ENCODE measurements around the gene SLU7. TPM values are rescaled to one million over a fixed set of nuclear protein-coding genes. Genes with fewer than 3 reads are reported as not detected.

The SLU7 gene
- total and polyA plus RNA-seq, 9 of the 15 experiments (the other 6 are each of a cell fraction or from before 2014, with no cell fraction given) = 42.1 to 65.7 (median 54.8) TPM

DNA sequence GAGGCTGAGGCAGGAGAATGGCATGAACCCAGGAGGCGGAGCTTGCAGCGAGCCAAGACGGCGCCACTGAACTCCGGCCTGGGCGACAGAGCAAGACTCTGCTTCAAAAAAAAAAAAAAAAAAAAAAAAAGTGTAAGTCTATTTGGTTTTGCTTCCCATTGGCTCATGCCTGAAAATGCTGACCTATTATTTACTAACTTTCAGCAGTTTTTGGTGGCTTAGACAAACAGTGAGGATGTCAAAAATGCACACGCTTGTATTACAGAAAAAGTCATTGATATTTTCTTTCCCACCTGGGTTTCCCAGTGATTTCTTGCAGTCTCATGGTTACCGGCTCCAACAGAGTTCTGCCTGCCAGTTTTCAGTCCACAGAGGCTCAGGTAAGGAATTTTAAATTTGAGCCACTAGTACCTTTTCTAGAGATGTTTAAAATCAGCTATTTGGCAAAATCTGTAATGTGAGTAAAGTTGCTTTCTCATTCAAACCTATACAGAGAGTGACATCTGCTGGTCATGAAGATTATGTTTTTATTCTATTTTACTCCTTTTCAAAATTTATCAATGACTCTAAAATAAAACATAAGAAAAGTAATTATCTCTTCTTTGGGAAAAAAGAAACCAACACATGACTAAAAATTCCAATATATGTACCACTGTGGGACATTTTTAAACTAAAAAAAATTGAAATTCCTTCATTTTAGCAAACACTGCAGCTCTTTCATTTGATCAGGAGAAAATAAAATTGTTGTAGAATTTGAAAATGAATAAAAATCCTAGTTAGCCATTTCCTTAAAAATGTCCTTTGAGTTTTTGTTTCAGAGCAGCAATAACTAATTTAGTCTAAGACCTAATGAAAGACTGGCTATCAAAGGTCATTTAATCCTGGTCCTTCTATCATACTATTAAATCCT, 27.8 kb downstream of the SLU7 start:
- FAIRE-seq = peak; percentile 80
- DNase-seq (ENCODE audit: extremely low read depth in 1 of 4, low spot score in 3 of 4) = peak in 1 of 4 experiments; percentile 34
- Histone ChIP-seq H3K4me3 (no peak overlapping the region), H3K27me3 (ENCODE audit: control insufficient read depth in 2 of 2, insufficient read depth in 2 of 2, low read length in 2 of 2) (no peaks in the 10 kb centered on the region), H3K27ac (ENCODE audit: extremely low read depth, low read depth, low read length) (no peak overlapping the region), H3K9me1 (ENCODE audit: control insufficient read depth, insufficient read depth, low read length) (no peaks in the 10 kb centered on the region), H3K9ac (ENCODE audit: insufficient read depth in 1 of 2, low read depth in 2 of 2, low read length in 2 of 2) (no peak overlapping the region), H3K9me3 (replicated peaks; ENCODE audit: control insufficient read depth, insufficient read depth, low read depth, low read length) (no peaks in the 10 kb centered on the region; the same call in 1 of the 2 replicates), H3K36me3 (ENCODE audit: control insufficient read depth, insufficient read depth, low read length) (no peaks in the 10 kb centered on the region), H4K20me1 (replicated peaks; ENCODE audit: control insufficient read depth, insufficient read depth, low read length) (no peaks in the 10 kb centered on the region), H3K4me2 (ENCODE audit: insufficient read depth, low read length) (no peak overlapping the region), H2AFZ (ENCODE audit: low read depth, low read length) (no peak overlapping the region), H3K79me2 (ENCODE audit: control insufficient read depth, insufficient read depth, low read length) (no peaks in the 10 kb centered on the region), H3K4me1 (replicated peaks in 1 of 2; ENCODE audit: control insufficient read depth in 2 of 2, insufficient read depth in 2 of 2, low read length in 2 of 2) (no peaks in the 10 kb centered on the region)
- intact Hi-C loops (cut with micrococcal nuclease) = loop anchor here (1.0 kb wide), 4 partner anchors 46 to 369 kb away; no protein-coding TSS in a partner anchor
- ChIA-PET POLR2A (interaction anchor here (0.7 to 1.4 kb wide), 7 partner anchors 11 to 369 kb away, joined by 3 to 5 read pairs (median 3); no protein-coding TSS in a partner anchor), CTCF (ENCODE audit: low intra/inter-chr PET ratio) (interaction anchor here (0.8 to 1.4 kb wide), 4 partner anchors 192 to 369 kb away, joined by 3 to 17 read pairs (median 10); no protein-coding TSS in a partner anchor)
- peak; percentile 72 for ATAC-seq
- BruUV-seq (replicated peaks) = no TSS peak
- in situ Hi-C loops (cut with MboI) = no loop called here
- WGBS (ENCODE audit: insufficient coverage, low coverage, missing lambda C conversion rate) = 40% methylated on average over 5 of the region's 8 CpGs
- TF ChIP-seq DEAF1 (CRISPR knock-in tag; IDR thresholded peaks at IDR 0.05) = peak; percentile 65
- no peak for TF ChIP-seq HSF4 (CRISPR knock-in tag; IDR thresholded peaks at IDR 0.05; ENCODE audit: borderline replicate concordance)
- TF ChIP-seq REST (IDR thresholded peaks at IDR 0.05; ENCODE audit: borderline replicate concordance) = peak; percentile 43; the same call in 1 of the 2 replicates
- TF ChIP-seq REST (CRISPR knock-in tag; IDR thresholded peaks at IDR 0.05; ENCODE audit: low read depth) = no peak
- peak; percentile 76 for TF ChIP-seq ZNF316 (IDR thresholded peaks at IDR 0.05)
- TF ChIP-seq SMC3 (conservative IDR thresholded peaks at IDR 0.05; ENCODE audit: insufficient read depth, low read depth, low read length) = peak; percentile 45; the same call in 1 of the 2 replicates
- peak; percentile 47; the same call in 1 of the 2 replicates for TF ChIP-seq MAFG (tag; conservative IDR thresholded peaks at IDR 0.05)
- peak; percentile 52; the same call in 1 of the 2 replicates for TF ChIP-seq C11orf30 (IDR thresholded peaks at IDR 0.05; ENCODE audit: low read depth)
- TF ChIP-seq KLF1 (tag; IDR thresholded peaks at IDR 0.05) = no peak
- TF ChIP-seq RAD21 (CRISPR knock-in tag; conservative IDR thresholded peaks at IDR 0.05 in 1 of 2, IDR thresholded peaks at IDR 0.05 in 1 of 2) = peak; percentile 74 to 81
